Measurements from ENCODE around the gene FBXW4. TPM values are rescaled to one million over a fixed set of nuclear protein-coding genes. Genes with fewer than 3 reads are reported as not detected.

Gene FBXW4
- polyA plus RNA-seq, 1 donor (not counting 4 experiments of a cell fraction or from before 2014, with no cell fraction given), result 22.3 TPM

- Histone ChIP-seq H3K4me2 (ENCODE audit: control insufficient read depth, extremely low read depth, insufficient read depth, low read depth, low read length) (no peak overlapping the region), H4K20me1 (ENCODE audit: control insufficient read depth, extremely low read depth, insufficient read depth, low read length) (no peaks in the 10 kb centered on the region), H3K27ac (ENCODE audit: control insufficient read depth, insufficient read depth, low read length) (no peak overlapping the region), H3K36me3 (ENCODE audit: control insufficient read depth in 2 of 2, extremely low read depth in 1 of 2, insufficient read depth in 2 of 2, low read length in 2 of 2) (peaks cover 25 to 35% of the 10 kb centered on the region in 2 experiments), H3K79me2 (ENCODE audit: control insufficient read depth, insufficient read depth, low read length) (no peaks in the 10 kb centered on the region), H3K4me3 (ENCODE audit: control insufficient read depth in 2 of 3, extremely low read depth in 1 of 3, insufficient read depth in 2 of 3, low read depth in 1 of 3, low read length in 3 of 3) (no peak overlapping the region), H3K9ac (ENCODE audit: control insufficient read depth, extremely low read depth, insufficient read depth, low read length) (no peak overlapping the region), H3K9me1 (ENCODE audit: control insufficient read depth, extremely low read depth, insufficient read depth, low read length) (no peaks in the 10 kb centered on the region), H2AFZ (ENCODE audit: control insufficient read depth, low read length) (no peak overlapping the region), H3K4me1 (ENCODE audit: control insufficient read depth, extremely low read depth, insufficient read depth, low read length) (no peaks in the 10 kb centered on the region), H3K27me3 (ENCODE audit: control insufficient read depth, extremely low read depth, insufficient read depth, low read length) (no peaks in the 10 kb centered on the region), H3K9me3 (ENCODE audit: control insufficient read depth, low read depth, low read length) (no peaks in the 10 kb centered on the region)
- TF ChIP-seq EZH2 (IDR thresholded peaks at IDR 0.05; ENCODE audit: low read length) (no peak), CTCF (optimal IDR thresholded peaks at IDR 0.05 in 1 of 3, IDR thresholded peaks at IDR 0.05 in 1 of 3, conservative IDR thresholded peaks at IDR 0.05 in 1 of 3; ENCODE audit: extremely low read depth in 1 of 3, insufficient read depth in 2 of 3, low read length in 3 of 3) (no peak)
- DNase-seq (ENCODE audit: low read depth, low spot score) (no peak), FAIRE-seq (no peak)
- dilution Hi-C loops (cut with MboI; ENCODE audit: extremely low pct_ligation_motif_present, low sequenced_read_pairs), result no loop called here
These were observed 28.9 kb downstream of the FBXW4 start for GRCh38 chr10:101666083-101666482.

- Histone ChIP-seq H3K4me1 (ENCODE audit: control insufficient read depth, extremely low read depth, insufficient read depth, low read length) (no peaks in the 10 kb centered on the region), H3K9me1 (ENCODE audit: control insufficient read depth, extremely low read depth, insufficient read depth, low read length) (no peaks in the 10 kb centered on the region), H3K9me3 (ENCODE audit: control insufficient read depth, low read depth, low read length) (no peaks in the 10 kb centered on the region), H3K79me2 (ENCODE audit: control insufficient read depth, insufficient read depth, low read length) (no peaks in the 10 kb centered on the region), H3K36me3 (ENCODE audit: control insufficient read depth in 2 of 2, extremely low read depth in 1 of 2, insufficient read depth in 2 of 2, low read length in 2 of 2) (peaks cover 14 to 23% of the 10 kb centered on the region in 2 experiments), H2AFZ (ENCODE audit: control insufficient read depth, low read length) (no peak overlapping the region), H3K4me3 (ENCODE audit: control insufficient read depth in 2 of 3, extremely low read depth in 1 of 3, insufficient read depth in 2 of 3, low read depth in 1 of 3, low read length in 3 of 3) (no peak overlapping the region), H3K27me3 (ENCODE audit: control insufficient read depth, extremely low read depth, insufficient read depth, low read length) (no peaks in the 10 kb centered on the region), H3K27ac (ENCODE audit: control insufficient read depth, insufficient read depth, low read length) (no peak overlapping the region), H4K20me1 (ENCODE audit: control insufficient read depth, extremely low read depth, insufficient read depth, low read length) (no peaks in the 10 kb centered on the region), H3K4me2 (ENCODE audit: control insufficient read depth, extremely low read depth, insufficient read depth, low read depth, low read length) (no peak overlapping the region), H3K9ac (ENCODE audit: control insufficient read depth, extremely low read depth, insufficient read depth, low read length) (no peak overlapping the region)
- FAIRE-seq, result no peak
- dilution Hi-C loops (cut with MboI; ENCODE audit: extremely low pct_ligation_motif_present, low sequenced_read_pairs), result no loop called here
- TF ChIP-seq CTCF (optimal IDR thresholded peaks at IDR 0.05 in 1 of 3, IDR thresholded peaks at IDR 0.05 in 1 of 3, conservative IDR thresholded peaks at IDR 0.05 in 1 of 3; ENCODE audit: extremely low read depth in 1 of 3, insufficient read depth in 2 of 3, low read length in 3 of 3) (no peak), EZH2 (IDR thresholded peaks at IDR 0.05; ENCODE audit: low read length) (no peak)
- DNase-seq (ENCODE audit: low read depth, low spot score), result no peak
These were observed 31.9 kb downstream of the FBXW4 start for GRCh38 chr10:101663097-101663496.
